Inflammatory macrophage treated with lipopolysaccharide for 4 hours (primary cell): ENCODE results near the gene TNN.
"Not testable (repeated sequence)": the region's sequence is repeated elsewhere in the genome, so short reads cannot be mapped to it uniquely, and the experiment has no call there.

Experiments
- DNase-seq: peaks from one replicate; pipeline ENCODE4 v3.0.0-alpha.2; 2020

Gene TNN, protein sequence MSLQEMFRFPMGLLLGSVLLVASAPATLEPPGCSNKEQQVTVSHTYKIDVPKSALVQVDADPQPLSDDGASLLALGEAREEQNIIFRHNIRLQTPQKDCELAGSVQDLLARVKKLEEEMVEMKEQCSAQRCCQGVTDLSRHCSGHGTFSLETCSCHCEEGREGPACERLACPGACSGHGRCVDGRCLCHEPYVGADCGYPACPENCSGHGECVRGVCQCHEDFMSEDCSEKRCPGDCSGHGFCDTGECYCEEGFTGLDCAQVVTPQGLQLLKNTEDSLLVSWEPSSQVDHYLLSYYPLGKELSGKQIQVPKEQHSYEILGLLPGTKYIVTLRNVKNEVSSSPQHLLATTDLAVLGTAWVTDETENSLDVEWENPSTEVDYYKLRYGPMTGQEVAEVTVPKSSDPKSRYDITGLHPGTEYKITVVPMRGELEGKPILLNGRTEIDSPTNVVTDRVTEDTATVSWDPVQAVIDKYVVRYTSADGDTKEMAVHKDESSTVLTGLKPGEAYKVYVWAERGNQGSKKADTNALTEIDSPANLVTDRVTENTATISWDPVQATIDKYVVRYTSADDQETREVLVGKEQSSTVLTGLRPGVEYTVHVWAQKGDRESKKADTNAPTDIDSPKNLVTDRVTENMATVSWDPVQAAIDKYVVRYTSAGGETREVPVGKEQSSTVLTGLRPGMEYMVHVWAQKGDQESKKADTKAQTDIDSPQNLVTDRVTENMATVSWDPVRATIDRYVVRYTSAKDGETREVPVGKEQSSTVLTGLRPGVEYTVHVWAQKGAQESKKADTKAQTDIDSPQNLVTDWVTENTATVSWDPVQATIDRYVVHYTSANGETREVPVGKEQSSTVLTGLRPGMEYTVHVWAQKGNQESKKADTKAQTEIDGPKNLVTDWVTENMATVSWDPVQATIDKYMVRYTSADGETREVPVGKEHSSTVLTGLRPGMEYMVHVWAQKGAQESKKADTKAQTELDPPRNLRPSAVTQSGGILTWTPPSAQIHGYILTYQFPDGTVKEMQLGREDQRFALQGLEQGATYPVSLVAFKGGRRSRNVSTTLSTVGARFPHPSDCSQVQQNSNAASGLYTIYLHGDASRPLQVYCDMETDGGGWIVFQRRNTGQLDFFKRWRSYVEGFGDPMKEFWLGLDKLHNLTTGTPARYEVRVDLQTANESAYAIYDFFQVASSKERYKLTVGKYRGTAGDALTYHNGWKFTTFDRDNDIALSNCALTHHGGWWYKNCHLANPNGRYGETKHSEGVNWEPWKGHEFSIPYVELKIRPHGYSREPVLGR (N-terminal part only)

DNA sequence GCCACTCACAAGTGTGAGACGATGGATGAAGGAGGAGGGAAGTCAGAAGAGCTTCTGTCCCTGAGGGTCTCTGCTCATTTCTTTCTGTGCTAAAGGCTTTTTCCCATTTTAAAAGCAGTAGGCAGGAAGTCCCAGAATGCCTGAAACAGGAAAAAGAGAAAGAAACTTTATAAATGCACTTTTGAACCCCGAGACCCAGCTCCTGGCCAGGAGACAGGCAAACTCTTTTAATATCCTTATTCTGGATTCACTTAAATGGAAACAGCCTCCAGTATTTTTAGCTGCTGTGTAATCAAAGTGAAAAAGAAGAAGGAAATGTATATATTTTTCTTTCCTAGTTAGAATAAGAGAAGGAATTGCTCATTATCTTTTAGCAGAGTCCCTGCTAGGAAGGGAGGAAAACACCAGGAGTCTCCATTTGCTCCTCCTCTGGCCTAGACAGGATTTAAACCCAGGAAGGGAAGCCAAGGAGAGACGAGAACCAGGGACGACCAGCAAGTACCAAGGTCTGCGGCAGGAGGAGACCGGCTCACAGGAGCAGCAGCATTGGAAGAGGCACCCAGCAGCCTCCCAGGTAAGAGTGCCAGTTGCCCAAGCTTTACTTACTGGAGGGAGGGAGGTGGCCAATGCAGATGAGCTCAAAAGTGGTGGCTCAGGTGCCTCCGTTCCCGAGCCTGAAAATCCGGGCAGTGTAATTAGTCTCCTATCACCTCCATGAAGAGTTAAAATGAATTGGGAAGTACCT lies at the start of gene TNN:
TSS of gene TNN (plus strand) at position 472 of the 745 bp plus-strand sequence. CDS start 9,586 bp downstream, outside the sequence.
- DNase-seq: no peak

DNA sequence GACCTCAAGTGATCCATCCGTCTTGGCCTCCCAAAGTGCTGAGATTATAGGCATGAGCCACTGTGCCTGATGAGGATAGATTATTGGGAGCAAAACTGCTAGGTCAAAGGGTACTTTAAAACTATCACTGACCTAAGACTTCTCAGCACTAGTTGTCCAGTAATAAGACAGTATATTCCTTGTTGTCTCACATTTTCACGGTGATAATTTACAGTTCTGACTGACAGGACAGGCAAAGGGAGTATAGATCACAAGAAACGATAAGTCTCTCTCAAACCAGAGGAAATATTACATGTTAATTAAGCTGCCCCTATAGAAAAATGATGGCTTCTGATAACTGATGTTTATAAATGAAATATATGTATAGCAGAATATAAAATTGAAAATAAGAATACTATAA lies 48.1 kb upstream of the TNN start:
- no peak for DNase-seq

DNA sequence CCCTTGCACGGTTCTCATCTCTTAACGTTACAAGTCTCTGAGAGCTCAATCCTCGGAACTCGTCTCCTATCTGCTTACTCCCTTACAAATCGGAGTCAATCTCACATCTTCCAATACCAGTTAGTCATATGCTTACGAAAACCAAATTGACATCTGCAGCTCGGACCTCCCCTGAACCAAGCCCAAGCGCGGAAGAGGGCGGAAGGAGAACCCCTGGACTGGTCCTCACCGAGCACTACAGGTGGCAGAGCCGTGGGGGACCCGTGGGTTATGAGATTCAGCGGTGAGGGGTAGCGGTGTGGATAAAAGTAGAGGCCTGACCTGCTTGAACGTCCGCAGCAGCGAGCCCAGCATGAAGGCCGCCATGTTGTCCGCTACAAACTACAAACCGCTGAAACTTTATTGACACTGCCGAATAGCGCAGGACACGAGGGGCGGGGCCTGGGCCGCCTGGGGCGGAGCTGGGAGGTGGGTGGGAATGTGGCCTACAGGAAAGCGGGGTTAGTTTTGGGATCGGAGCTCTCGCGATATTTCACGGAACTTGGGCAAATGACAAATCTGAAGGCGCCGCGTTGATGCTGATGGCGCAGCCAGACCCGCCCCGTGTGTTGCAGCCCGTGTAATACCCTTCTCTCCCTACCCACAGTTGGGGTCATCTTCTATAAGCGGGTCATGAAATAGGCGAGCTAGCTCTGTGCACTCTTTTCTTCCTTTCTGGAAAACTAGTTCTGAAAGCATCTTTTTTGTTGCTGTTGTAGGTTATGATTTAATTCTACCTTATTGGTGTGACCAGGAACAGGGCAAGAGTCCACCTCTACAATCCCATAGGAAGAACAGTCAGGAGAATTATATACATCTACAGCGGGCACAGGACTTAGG lies 44.4 kb upstream of the TNN start, which contains the start of gene MRPS14:
TSS of gene MRPS14 (minus strand) at position 383 of the 879 bp plus-strand sequence. CDS start at position 366, 17 bp downstream.
- DNase-seq: peak; percentile 97

DNA sequence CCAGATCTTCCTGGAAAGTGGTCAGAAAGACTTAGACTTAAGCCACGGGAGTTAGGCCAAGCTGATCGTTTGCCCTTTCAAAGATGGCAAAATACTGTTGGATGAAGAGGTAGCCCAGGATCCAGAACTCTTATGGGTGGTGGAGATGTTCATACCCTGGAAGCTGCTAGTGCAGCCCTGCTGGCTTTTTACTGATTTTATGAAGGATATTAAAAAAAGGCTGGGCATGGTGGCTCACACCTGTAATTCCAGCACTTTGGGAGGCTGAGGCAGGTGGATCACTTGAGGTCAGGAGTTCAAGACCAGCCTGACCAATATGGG lies 43.8 kb upstream of the TNN start:
- DNase-seq: not testable (repeated sequence)

DNA sequence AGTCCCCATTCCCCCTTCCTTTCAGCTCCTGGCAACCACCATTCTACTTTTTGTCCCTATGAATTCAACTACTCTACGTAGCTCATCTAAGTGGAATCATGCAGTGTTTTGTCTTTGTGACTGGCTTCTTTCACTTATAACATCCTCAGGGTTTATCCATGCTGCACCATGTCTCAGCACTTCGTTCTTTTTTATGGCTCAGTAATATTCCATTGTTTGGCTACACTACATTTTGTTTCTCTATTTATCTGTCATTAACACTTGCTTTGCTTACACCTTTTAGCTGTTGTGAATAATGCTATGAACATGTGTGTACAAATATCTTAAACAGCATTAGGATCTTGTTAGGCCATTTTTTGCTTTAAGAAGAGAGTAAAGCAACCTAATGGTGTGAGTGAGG lies 42.9 kb upstream of the TNN start:
- no peak for DNase-seq

DNA sequence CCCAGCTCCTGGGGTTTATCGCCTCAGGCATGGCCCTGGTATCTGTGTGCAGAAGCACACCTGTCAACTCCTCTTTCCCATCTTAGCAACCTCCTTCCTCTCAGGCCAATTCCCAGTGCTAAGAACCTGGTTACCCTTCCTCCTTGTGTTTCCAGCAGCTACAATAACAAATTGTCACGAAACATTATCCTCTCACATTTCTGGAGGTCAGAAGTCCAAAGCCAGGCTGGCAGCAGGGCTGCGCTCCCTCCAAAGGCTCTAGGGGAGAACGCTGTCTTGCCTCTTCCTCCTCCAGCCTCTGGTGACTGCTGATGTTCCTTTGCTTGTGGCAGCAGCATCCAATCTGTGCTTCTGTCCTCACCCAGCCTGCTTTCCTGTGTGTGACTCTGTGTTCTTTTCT lies 33.7 kb upstream of the TNN start:
- no peak for DNase-seq

DNA sequence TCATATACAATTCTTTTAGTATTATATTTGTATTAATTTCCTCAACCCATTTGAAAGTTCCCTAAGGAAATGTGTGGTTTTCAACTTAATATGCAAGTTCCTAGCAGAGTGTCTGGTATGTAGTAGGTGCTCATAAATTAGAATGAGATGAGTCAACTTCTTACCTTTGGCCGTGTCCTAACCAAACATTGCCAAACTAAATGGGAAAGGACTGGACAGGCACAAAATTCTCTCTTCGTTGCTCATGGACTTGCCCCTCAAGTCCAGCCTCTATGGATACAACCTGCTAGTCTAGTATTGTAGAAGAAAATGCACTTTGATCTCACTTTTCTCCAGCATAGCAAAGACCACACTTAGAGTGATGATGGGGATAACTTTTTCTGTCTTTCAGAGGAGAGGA lies 32.9 kb upstream of the TNN start:
- DNase-seq: no peak

DNA sequence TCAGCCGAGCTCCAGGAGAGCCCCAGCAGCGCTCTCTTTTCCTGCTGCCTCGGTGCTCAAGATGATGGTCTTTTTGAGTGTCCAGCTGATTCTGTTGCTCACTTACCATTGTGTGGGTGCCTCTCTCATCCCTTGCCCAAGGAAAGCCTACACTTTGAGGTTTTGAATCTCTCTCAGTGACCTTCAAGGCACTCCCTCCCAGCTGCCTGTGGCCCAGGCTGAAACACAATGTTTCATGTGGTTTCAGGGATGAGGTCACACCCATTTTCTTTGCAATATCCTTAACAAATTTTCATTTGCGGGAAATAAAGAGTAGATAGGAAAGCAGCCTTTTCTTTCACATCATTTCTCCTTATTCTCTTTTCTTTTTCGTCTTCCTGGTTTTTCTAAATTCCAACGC lies 31.8 kb upstream of the TNN start:
- no peak for DNase-seq

DNA sequence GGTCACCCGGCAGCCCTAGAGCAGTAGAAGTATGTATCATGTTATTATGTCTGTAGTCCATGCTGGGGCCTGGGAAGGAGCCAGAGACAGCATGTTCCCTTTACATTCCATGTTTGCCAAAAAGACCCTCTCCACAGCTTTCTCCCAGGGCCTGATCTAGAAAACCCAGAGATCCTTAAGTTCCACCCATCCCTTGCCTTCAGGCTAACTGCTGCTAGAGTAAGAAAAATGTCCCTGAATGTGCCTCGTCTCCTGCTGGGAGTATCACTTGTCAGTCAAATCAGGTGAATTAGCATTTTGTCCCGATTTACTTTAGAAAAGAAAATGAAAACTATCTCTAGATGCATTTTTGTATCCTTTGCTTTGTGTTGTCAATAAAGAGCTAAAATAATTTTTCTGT lies 31.2 kb upstream of the TNN start:
- no peak for DNase-seq

DNA sequence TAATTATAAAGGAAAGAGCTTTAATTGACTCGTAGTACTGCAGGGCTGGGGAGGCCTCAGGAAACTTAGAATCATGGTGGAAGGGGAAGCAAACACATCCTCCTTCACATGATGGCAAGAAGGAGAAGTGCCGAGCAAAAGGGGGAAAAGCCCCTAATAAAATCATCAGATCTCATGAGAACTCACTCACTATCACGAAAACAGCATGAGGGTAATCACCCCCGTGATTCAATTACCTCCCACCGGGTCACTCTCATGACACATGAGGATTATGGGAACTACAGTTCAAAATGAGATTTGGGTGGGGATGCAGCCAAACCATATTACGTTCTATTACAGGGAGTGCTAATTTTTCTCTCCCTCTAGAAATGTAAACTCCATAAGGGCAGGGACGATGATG lies 30.2 kb upstream of the TNN start:
- DNase-seq: no peak

DNA sequence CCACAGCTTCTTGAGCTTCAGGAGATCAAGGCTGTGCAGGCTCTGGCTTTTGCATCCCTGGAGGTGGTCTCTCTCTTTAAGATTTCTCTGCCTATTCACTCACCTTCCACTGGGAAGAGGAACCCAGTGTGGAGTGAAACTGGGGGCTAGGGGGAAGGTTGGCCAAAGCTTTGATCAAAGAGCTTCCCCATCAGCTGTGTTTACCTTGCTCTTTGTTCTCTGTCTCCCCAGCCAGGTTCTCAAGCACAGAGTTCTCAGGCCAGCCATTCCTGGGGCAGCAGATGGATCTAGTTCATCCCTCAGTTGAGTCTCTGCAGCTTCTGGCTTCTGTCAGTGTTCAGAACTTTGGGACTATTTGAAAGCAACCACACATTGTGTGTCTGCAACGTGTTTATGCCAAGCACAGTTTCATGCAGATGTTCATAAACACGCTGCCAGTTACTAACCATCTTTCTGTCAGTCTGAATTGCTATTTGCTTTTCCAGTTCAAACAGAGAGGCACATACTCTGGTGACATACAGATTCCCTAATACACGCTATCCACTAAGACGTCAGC lies 27.2 kb upstream of the TNN start:
- DNase-seq: no peak

DNA sequence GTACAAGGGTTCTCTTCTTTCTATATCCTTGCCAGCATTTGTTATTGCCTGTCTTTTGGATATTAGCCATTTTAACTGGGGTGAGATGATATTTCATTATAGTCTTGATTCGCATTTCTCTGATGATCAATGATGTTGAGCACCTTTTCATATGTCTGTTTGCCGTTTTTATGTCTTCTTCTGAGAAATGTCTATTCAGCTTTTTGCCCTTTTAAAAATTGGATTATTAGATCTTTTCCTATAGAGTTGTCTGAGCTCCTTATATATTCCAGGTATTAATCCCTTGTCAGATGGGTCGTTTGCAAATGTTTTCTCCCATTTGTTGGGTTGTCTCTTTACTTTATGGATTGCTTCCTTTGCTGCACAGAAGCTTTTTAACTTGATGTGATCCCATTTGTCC lies 25.0 kb upstream of the TNN start:
- DNase-seq: no peak

DNA sequence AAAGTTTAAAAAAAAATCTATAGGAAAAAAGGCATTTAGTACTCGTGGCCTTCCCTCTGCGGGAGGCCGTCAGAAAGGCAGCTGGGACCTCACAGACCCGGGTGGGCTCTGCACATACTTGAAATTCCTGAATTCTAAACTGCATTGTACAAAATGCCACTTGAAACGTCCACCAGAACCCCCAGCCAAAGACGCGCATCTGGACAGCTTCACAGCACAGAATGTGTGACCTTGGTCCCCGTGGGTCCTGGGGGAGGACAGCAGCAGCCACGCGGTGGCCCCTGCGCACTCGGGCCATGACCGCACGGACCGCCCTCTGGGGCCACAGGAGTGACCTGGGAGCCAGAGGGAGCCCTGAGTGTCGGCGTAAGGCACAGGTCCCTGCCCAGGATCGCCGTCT lies 23.8 kb upstream of the TNN start:
- DNase-seq: no peak

DNA sequence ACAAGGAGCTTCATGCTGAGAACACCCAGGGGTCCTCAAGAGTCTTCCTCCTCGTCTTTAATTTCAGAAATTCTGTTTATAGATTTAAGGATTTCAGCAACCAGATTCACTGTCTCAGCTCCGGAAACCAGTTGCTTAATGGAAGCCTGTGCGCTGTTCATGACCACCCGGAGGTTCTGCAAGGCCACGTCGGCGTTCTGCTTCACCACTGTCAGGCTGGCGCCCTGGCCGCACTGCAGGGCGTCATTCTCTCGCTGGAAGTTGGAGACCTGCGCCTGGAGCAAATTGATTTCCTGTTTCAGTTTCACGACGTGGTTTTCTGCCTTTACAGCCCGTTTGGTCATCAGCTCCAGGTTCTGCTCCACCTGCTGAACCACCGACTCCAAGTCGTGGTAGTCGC lies 23.0 kb upstream of the TNN start:
- DNase-seq: not testable (repeated sequence)

DNA sequence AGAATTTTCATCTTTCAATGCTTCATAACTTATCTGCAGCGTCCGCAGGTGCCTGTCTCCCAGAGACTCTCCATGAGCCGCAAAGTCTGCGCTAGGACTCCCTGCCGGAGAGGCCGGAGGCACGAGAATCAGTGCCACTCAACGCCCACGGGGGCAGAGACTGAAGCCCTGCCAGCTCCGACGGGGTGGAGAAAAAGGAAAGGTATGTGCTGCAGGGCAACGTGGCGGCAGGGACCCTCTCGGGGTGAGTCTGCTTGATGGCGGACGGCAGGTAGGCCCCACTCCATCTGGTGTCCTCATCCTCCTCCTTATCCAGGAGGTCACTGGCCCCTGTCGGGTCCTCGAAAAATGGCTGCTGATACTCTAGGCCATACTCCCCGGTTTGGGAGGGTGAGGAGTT lies 22.5 kb upstream of the TNN start:
- no peak for DNase-seq

DNA sequence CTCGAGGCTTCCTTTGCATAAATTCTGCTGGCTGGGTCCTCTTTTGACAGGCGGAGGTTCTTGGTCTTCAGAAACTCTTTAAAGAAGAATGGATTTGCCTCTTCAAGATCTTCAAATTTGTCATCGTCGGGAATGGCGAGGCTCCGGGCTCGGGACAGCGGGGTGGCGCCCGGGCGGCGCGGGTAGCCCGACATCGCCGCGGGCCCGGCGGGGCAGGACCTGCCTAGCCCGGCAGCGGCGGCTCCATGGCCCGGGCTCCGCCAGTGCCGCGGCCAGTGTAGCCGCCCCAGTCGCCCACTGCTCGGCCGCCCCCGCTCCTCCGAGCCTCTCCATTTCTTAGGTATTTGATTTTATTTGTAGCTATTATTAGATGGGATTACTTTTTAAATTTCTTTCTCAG lies 22.1 kb upstream of the TNN start:
- DNase-seq: no peak

DNA sequence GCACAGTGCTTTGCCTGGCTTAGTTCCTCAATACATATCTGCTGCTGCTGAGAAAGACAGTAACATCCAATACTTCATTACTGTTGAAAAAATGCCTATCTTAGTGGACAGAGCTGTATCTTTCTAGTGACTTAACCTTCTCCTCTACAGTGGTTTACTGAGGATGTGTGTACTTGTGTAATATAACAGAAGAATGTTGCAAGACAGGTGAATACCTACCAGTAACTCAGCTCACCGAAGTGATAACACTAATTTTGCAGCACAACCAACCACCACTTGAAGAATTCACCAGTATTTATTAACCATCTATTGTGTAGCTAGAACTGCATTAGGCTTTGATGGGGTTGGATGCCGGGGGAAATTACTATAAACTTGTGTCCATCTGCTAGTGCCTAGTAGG lies 16.6 kb upstream of the TNN start:
- DNase-seq: no peak

DNA sequence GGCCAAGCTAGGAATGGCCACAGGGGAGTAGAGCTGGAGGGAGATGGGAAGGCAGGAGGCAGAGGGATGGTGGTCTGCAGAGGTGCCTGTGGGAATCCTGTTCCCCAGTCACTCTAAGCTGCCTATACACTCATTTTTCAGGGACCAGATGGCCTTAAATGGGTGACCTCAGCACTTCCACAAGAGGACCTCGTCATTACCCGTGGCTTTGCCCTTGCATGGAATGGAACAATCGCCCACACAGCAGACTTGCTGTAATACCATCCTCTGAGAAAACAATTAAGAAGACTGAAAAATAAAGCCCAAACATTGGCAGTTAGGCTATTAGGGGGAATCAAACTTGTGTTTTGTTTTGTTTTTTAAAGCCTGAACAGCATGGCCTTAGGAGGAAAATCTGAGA lies 12.9 kb upstream of the TNN start:
- peak; percentile 22 for DNase-seq

DNA sequence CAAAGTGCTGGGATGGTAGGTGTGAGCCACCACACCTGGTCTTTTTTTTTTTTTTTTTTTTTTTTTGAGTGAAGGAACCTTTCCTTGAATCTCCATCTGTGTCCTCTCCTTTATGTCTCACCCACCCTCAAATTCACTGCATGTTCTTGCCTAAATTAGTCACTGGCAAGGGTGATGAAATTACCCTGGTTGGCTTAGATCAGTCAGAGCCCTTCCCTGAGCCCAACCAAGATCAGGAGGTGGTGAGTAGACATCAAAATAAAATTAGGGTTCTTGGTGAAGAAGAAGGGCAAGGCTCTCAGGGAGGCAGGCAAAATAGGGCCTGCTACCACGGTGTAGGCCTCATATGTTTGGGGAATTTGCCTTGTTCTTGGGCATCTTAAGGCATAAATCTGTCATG lies 5.3 kb upstream of the TNN start:
- DNase-seq: no peak

DNA sequence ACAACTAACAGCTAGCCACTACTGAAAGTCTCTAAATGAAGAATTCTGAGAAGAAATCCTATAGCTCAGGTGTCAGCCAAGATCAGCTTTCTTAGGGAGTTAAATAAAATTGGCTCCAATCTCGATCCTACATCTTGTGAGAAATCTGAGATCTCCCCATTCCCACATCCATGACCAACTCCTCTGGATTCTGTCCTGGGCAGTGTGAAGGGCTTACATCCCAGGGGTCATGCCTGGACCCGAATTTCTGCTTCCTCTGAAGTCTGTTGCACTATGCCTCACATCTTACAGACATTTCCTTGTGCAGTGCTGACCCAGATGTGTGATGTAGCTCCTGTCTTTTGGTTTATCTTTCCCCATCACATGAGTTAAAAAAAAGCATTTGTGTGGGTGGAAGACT lies 4.8 kb upstream of the TNN start:
- DNase-seq: no peak

DNA sequence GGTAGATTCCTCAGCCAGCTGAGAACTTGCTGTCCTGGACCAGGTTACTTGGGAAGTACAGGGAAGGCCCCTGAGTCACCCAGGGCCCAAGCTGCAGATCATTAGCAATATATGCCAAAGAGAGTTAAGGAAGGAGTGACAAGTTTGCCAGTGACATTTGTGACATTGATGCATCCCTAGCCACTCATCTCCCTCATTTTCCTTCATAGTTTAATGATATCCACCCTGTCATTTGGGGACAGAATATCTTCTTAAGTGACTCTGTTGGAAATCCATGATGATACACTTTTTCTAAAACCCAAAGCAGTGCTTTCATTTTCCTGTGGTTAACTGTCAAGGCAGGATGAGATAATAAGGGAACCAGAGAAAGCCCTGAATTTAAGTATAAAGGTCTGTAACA lies 3.2 kb downstream of the TNN start:
- peak; percentile 8 for DNase-seq
